ENCODE data around the gene SMU1.
"Not testable (repeated sequence)": the region's sequence is repeated elsewhere in the genome, so short reads cannot be mapped to it uniquely, and the experiment has no call there.

The SMU1 gene

GRCh38 chr9:33013962-33014664, 62.4 kb downstream of the SMU1 start:
- DNase-seq (ENCODE audit: low spot score), result no peak

GRCh38 chr9:33012328-33013069, 64.0 kb downstream of the SMU1 start:
- DNase-seq (ENCODE audit: low spot score), result no peak

GRCh38 chr9:33011831-33012230, 64.6 kb downstream of the SMU1 start:
- no peak for DNase-seq (ENCODE audit: low spot score)

- no peak for DNase-seq (ENCODE audit: low spot score)
Observed at GRCh38 chr9:33007755-33008154, 68.7 kb downstream of the SMU1 start.

GRCh38 chr9:33005335-33005734, 71.1 kb downstream of the SMU1 start:
- not testable (repeated sequence) for DNase-seq (ENCODE audit: low spot score)

GRCh38 chr9:33000682-33001055, 75.8 kb downstream of the SMU1 start:
- peak; percentile 6 for DNase-seq (ENCODE audit: low spot score)

- no peak for DNase-seq (ENCODE audit: low spot score)
Observed at GRCh38 chr9:32992595-32993238, 83.8 kb downstream of the SMU1 start.

- no peak for DNase-seq (ENCODE audit: low spot score)
Observed at GRCh38 chr9:32991897-32992594, 84.4 kb downstream of the SMU1 start.

Data from CD4-positive, alpha-beta T cell treated with Interleukin-2 at 100 ng/mL for 4 hours (primary cell).